MM.1S (cell line): ENCODE results near the gene MSRB3.
"Not testable (repeated sequence)": the region's sequence is repeated elsewhere in the genome, so short reads cannot be mapped to it uniquely, and the experiment has no call there.

Experiments
- EZH2 ChIP-seq: fragments of 300-600 bp; sonication (generic); optimal IDR thresholded peaks from 2 replicates; pipeline ENCODE3; 2017; ENCODE audit warnings: low read depth, mild to moderate bottlenecking, antibody characterized with exemption, low read length, mixed read lengths
- EZH2phosphoT487 ChIP-seq: fragments of 300-600 bp; sonication (generic); IDR thresholded peaks from 2 replicates; pipeline ENCODE4 v1.6.1; 2018; ENCODE audit warnings: antibody characterized with exemption, low read length
- TF ChIP-seq, protein P1 (sequence below): fragments of 300-600 bp; sonication (generic); IDR thresholded peaks from 2 replicates; pipeline ENCODE4 v1.5.1; 2016; ENCODE audit warnings: antibody characterized with exemption, low read length, mixed read lengths

DNA sequence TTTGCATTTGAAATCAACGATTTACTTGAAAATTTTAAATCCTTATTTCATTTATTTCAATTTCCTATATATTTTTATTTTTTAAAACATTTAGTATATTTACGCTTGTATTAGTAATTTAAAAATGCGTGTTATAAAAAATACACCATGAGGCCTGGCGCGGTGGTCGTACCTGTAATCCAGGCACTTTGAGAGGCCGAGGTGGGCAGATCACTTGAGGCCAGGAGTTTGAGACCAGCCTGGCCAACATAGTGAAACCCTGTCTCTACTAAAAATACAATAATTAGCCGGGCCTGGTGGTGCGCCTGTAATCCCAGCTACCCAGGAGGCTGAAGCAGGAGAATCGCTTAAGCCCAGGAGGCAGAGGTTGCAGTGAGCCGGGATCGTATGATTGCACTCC is 36.8 kb downstream of the MSRB3 start:
- TF ChIP-seq, protein P1, sequence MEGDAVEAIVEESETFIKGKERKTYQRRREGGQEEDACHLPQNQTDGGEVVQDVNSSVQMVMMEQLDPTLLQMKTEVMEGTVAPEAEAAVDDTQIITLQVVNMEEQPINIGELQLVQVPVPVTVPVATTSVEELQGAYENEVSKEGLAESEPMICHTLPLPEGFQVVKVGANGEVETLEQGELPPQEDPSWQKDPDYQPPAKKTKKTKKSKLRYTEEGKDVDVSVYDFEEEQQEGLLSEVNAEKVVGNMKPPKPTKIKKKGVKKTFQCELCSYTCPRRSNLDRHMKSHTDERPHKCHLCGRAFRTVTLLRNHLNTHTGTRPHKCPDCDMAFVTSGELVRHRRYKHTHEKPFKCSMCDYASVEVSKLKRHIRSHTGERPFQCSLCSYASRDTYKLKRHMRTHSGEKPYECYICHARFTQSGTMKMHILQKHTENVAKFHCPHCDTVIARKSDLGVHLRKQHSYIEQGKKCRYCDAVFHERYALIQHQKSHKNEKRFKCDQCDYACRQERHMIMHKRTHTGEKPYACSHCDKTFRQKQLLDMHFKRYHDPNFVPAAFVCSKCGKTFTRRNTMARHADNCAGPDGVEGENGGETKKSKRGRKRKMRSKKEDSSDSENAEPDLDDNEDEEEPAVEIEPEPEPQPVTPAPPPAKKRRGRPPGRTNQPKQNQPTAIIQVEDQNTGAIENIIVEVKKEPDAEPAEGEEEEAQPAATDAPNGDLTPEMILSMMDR = not testable (repeated sequence)
- TF ChIP-seq EZH2, EZH2phosphoT487: not testable (repeated sequence)
